Fibroblast of skin of right quadriceps (primary cell): ENCODE measurements around the gene MTHFD2L.
"Not testable (repeated sequence)": the region's sequence is repeated elsewhere in the genome, so short reads cannot be mapped to it uniquely, and the experiment has no call there.

Source experiments
- DNase-seq: peaks from one replicate; pipeline ENCODE4 v3.0.0-alpha.2; 2013

Gene MTHFD2L

GRCh38 chr4:74157561-74158465 is at the start of gene MTHFD2L:
MTHFD2L (plus strand) TSS chr4:74158118; CDS start chr4:74158139, 21 bp downstream.
- peak; percentile 94 for DNase-seq

- no peak for DNase-seq
Measured at GRCh38 chr4:74108457-74109115, 49.3 kb upstream of the MTHFD2L start.

GRCh38 chr4:74109116-74109869 is 48.6 kb upstream of the MTHFD2L start:
- DNase-seq = peak; percentile 97

GRCh38 chr4:74109870-74110605 is 47.9 kb upstream of the MTHFD2L start:
- peak; percentile 92 for DNase-seq

GRCh38 chr4:74110670-74111069 is 47.2 kb upstream of the MTHFD2L start:
- no peak for DNase-seq

GRCh38 chr4:74111306-74111975 is 46.5 kb upstream of the MTHFD2L start:
- DNase-seq = no peak

GRCh38 chr4:74111990-74112389 is 45.9 kb upstream of the MTHFD2L start:
- peak; percentile 53 for DNase-seq

- DNase-seq = no peak
Measured at GRCh38 chr4:74112399-74113105, 45.4 kb upstream of the MTHFD2L start.

GRCh38 chr4:74114234-74114633 is 43.7 kb upstream of the MTHFD2L start:
- peak; percentile 70 for DNase-seq

- DNase-seq = peak; percentile 86
Measured at GRCh38 chr4:74117024-74117534, 40.8 kb upstream of the MTHFD2L start.

- DNase-seq = no peak
Measured at GRCh38 chr4:74118600-74119338, 39.1 kb upstream of the MTHFD2L start.

- no peak for DNase-seq
Measured at GRCh38 chr4:74120086-74120485, 37.8 kb upstream of the MTHFD2L start.

- DNase-seq = no peak
Measured at GRCh38 chr4:74121643-74122579, 36.0 kb upstream of the MTHFD2L start.

GRCh38 chr4:74123065-74123728 is 34.7 kb upstream of the MTHFD2L start:
- DNase-seq = peak; percentile 88

GRCh38 chr4:74125029-74125428 is 32.9 kb upstream of the MTHFD2L start:
- no peak for DNase-seq

- no peak for DNase-seq
Measured at GRCh38 chr4:74127745-74128144, 30.2 kb upstream of the MTHFD2L start.

- not testable (repeated sequence) for DNase-seq
Measured at GRCh38 chr4:74130843-74131242, 27.1 kb upstream of the MTHFD2L start.

- not testable (repeated sequence) for DNase-seq
Measured at GRCh38 chr4:74132188-74132587, 25.7 kb upstream of the MTHFD2L start.

- DNase-seq = no peak
Measured at GRCh38 chr4:74132944-74133343, 25.0 kb upstream of the MTHFD2L start.
